ENCODE results near the gene PALM2AKAP2.
"Not testable (repeated sequence)": the region's sequence is repeated elsewhere in the genome, so short reads cannot be mapped to it uniquely, and the experiment has no call there.

Gene PALM2AKAP2

DNA sequence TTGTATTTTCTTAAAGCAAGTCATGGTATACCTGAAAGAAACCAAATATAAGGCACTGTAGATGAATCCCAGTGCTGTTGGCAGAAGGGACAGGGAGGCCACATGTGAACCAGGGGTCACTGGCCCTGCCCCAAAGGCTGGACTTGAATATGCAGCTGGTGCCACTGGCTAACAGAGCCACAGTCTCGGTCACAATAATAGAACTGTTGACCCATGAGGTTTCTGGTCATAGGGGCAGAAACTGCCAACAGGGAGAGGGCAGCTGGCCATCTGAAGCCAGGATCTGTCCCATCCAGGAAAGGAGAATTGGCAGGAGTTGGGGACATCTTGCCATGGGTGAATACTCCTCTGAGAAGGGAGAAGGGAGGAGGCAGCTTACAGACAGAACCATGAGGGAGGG, 31.9 kb downstream of the PALM2AKAP2 start:
- no peak for DNase-seq

DNA sequence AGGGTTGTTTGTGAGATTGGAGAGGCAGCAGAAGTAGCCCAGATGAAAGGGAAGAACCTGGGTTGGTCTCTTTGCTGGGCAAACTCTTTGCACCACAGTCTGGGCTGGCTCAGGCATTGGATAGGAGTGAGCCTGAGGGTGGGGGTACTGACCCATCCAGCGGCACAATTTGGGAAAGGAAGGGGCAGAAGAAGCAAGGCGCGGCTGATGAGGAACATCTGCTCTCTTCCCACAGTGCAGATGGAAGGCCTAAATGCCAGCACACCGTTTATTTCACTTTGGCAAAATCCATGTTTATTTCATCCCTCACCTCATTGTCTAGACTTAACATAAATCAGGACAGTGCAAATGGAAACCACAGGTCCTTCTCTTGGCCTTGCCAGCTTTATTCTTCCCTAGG, 32.3 kb downstream of the PALM2AKAP2 start:
- no peak for DNase-seq

DNA sequence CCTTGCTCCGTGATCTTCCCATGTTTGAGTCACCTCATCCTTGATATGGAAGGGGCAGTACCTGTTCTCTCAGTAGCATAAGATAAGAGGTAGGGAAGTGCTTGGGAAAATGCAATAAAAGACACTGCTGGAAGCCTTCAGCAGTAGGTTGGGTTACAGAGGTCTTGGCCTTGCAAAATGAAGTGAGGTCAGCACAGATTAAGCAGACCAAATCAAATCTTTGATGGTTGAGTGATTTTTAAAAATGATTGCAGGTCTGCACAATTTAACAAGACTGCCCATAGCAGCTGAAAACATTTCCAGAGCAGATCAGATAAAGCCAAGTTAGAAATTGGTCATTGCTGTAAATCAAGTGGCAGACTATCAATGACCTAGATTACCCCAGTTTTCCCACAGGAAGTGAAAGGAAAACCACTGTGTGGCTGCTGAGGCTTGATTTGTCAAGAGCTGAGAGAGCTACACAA, 32.9 kb downstream of the PALM2AKAP2 start:
- DNase-seq: no peak

DNA sequence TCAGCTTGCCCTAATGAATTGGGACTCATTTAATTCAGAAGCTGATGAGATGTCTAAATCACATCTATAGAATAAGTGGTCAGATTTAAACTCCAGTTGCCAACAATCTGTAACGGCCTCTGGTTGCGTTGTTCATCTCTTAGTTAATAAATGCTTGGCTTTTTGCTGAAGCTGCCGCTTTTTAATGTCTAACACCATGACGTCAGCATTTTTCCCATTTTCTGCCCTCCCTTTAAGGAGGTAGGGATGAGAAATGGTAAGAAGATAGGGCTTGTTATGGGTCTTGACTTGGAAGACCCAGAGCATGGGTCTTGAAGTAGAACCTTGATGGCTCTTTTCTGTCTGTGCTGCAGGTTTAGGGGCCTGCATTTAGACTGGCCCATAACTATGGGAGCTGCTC, 33.3 kb downstream of the PALM2AKAP2 start:
- no peak for DNase-seq

DNA sequence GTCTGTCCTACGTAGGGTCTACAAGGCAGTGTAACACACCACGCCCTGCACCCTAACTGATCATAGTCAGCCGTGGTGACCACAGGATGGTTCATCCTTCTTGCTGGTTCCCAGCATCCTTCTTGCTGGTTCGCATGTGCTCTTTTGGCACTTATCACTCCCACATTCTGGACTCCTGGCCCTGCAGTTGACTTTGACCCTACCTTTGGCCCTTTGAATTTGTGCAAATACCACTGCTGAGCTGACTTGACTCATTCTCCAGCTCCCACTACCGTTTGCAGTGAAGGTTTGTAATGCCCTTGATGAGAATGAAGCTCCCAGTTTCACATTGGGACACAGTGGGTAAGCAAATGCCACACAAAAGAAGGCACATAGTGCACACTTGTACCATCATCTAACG, 33.8 kb downstream of the PALM2AKAP2 start:
- no peak for DNase-seq

DNA sequence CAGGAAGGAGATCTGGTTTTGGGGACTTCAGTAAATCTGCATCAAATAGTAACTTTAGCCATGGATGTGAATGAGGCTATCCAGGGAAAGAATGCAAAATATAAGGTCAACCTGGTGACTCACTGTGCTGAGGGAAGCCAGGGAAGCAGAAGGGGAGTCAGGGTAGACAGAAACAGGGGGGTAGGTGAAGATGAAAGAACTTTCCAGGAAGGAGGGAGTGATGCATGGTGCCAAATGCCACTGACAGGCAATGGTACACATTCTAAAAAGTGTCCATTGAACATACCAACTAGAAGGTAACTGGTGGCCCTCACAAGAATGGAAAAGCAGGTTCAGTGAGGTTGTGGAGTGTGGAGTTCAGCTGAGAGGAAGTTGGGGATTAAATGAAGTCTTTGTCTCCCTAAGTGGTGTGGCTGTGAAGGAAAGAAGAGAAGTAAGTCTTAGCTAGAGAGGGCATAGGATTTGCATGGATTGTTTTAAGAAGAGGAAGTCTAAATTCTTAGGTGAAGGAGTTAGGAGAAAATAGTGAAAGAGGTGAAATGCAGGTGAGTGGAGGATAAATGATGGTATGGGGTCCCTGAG, 35.5 kb downstream of the PALM2AKAP2 start:
- DNase-seq: no peak

DNA sequence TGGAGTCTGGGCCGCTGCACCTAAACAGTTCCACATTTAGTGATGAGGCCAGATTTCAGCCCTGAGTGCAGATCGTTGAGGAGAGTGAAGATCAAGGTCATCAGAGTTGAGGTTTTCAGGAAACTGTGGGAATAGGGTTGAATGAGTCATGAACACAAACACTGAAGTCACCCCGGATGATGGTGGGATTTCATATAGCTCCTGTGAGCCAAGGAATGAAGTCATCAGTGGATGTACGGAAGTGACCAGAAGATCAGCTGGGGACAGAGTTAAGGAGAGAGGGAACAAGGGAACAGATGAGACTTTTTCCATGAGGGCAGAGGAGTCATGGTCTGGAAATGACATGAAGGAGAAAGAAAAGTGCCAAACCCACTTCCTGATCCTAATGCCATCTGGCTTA, 36.5 kb downstream of the PALM2AKAP2 start:
- no peak for DNase-seq

DNA sequence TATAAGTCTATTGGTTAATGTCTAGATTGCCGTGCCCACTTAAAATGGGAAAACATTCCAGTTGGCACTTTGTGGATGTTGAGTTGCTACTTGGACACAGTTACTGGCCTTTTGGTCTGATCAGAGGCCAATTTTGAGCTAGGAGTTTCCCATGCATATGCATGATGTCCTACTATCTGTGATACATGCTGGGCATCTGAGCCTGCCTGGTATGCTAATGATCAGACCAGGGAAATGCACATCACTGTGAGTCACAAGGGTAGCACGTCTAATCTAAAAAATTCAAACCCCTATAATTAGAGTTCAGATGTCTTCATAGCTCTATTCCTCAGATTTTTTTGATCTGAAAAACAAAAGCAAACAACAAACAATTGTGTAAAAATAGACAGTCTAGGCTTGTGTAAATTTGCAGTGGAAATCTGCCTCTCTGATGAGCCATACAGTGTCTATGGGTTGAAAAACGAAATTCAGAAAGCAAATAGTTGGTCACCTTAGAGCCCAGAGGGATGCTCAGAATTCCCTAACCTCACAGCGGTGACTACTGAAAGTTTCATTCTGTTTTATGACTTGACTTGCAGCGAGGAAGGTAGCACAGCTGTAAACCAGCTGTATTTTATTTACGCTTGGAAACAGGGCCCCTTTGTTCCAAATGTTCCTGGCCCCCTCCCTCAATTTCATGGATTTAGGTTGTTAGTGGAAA, 37.3 kb downstream of the PALM2AKAP2 start:
- DNase-seq: no peak

DNA sequence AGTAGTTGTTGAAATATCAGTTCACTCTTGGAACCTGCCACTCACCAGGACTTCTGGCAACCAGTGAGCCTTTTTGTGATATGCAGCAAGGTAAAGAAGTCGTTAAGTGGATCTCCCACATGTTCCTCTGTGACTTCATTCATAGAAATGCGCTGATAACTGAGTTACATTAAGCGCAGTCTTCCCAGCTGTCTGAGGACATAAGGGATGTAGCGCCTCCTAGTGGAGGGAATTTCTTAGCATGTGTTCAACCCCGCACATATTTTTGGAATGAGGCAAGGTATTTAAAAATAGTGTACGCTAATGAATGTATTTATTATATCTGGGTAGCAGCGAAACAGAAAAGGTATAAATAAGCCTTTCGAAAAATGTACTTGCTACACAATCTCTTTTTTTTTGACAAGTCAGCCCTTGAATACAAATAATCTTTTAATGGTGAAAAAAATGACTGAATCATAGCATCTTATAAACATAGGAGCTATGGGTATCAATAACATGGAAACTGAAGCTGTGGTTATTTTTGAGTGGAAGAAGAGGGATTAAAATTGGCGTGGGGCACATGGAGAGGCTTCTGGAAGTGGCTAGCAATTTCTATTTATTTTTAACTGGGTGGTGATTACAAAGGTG, 38.0 kb downstream of the PALM2AKAP2 start:
- DNase-seq: no peak

DNA sequence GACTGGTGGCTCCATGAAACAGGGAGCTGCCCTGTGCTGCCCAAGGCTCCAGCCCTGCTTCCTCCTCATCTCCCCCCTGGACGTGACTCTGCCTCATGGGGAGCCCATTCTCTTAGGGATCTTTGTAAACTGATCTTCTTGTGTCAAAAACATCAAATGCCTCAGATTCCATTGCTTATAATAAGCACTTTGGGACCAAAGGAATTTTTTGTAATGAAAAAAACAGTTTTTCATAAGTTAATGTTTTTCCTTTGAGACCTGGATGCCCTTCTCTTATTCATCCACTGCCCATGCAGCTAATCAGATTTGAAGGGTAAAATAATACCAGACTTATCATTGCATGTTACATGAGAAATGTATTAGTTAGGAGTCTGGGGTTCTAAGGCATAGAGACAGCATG, 41.7 kb downstream of the PALM2AKAP2 start:
- DNase-seq: no peak

DNA sequence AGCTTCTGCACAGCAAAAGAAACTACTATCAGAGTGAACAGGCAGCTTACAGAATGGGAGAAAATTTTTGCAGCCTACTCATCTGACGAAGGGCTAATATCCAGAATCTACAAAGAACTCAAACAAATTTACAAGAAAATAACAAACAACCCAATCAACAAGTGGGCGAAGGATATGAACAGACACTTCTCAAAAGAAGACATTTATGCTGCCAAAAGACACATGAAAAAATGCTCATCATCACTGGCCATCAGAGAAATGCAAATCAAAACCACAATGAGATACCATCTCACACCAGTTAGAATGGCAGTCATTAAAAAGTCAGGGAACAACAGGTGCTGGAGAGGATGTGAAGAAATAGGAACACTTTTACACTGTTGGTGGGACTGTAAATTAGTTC, 45.4 kb downstream of the PALM2AKAP2 start:
- not testable (repeated sequence) for DNase-seq

DNA sequence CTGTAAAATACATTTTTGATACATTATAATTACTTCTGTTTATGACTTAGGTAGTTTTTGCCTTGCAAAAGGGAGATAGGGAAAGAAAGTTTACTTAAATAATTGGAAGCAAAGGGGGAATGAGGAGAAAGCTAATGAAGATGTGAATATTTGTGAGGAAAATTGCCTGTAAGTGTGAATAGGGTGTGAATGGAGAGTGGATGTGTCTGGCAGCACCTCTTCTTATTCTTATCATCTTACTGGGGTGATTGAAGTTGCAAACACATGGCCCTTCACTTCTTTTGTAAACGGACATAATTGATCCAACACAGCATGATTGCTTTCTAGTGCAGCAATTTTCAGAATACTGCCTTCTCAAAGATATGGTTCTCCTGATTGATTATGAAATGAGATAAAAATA, 46.6 kb downstream of the PALM2AKAP2 start:
- no peak for DNase-seq

DNA sequence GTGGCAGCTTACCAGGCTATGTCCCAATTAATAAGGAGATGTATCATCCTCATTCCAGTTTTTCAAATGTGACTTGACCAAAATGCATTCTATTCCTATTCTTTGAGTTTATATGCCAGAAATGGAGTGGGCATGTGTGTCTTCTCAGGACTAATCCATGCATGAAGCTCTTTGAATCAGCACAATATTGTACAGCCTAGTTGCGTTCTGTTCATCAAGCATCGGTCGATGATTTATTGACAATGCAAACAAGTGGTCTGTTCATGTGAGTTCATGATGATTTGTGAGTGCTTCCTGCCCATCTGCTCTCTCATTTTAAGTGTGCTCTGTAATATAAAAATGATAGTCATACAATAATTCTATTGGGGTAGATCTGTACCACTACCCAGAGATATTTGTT, 48.3 kb downstream of the PALM2AKAP2 start:
- DNase-seq: no peak
